IMR-90 (cell line): ENCODE results near the gene CPLX1. TPM values are rescaled to one million over a fixed set of nuclear protein-coding genes. Genes with fewer than 3 reads are reported as not detected.

Experiments
- ATAC-seq: fragments of 200-7000 bp; cut with Tn5 transposase; 2 replicates; pipeline ENCODE4 v1.9.1; 2020; ENCODE audit warnings: low read depth, mild to moderate bottlenecking, moderate library complexity
- BruUV-seq: library from RNA; stranded (reverse); fragments of 400-500 nt; replicated peaks from 2 replicates; lab custom pipeline; 2021; lab: Mats Ljungman, UMichigan
- CTCF ChIA-PET: fragments of 300-600 bp; formaldehyde crosslinking; extraction: SDS; loops from one replicate; lab custom pipeline; 2021; ENCODE audit warnings: antibody characterized with exemption; lab: Yijun Ruan, JAX
- POLR2A ChIA-PET: fragments of 300-600 bp; sonication (Branson Sonifier 250); formaldehyde crosslinking; loops from one replicate; lab custom pipeline; 2022; ENCODE audit warnings: antibody characterized with exemption; ENCODE audit not compliant: unreplicated experiment; lab: Charles Lee
- DNase-seq: peaks from one replicate; pipeline ENCODE4 v3.0.0; 2013
- H2AFZ ChIP-seq: replicated peaks from 2 replicates; pipeline ENCODE3; 2013; ENCODE audit warnings: low read length, mild to moderate bottlenecking; ENCODE audit not compliant: poor library complexity
- H2AK5ac ChIP-seq: 2 replicates; pipeline ENCODE4 v1.6.1; 2013; ENCODE audit warnings: low read depth, low read length, inconsistent platforms
- H2AK9ac ChIP-seq: replicated peaks from 2 replicates; pipeline ENCODE3; 2013; ENCODE audit warnings: mild to moderate bottlenecking, low read depth, low read length, moderate library complexity; ENCODE audit not compliant: poor library complexity
- H2BK120ac ChIP-seq: 2 replicates; pipeline ENCODE4 v1.6.1; 2013; ENCODE audit warnings: low read depth, low read length, inconsistent platforms
- H2BK15ac ChIP-seq: 3 replicates; pipeline ENCODE4 v1.6.1; 2013; ENCODE audit warnings: low read depth, low read length, inconsistent platforms
- H2BK20ac ChIP-seq: 2 replicates; pipeline ENCODE4 v1.6.1; 2013; ENCODE audit warnings: low read depth, mild to moderate bottlenecking, inconsistent platforms, low read length, moderate library complexity
- H2BK5ac ChIP-seq: 2 replicates; pipeline ENCODE4 v1.6.1; 2013; ENCODE audit warnings: mild to moderate bottlenecking, low read depth, low read length, inconsistent platforms; ENCODE audit not compliant: poor library complexity, severe bottlenecking
- H3K14ac ChIP-seq: replicated peaks from 2 replicates; pipeline ENCODE4 v1.6.1; 2013; ENCODE audit warnings: low read depth, low read length, inconsistent platforms
- H3K18ac ChIP-seq: 2 replicates; pipeline ENCODE4 v1.6.1; 2013; ENCODE audit warnings: low read depth, low read length, control low read depth
- H3K23ac ChIP-seq: 2 replicates; pipeline ENCODE4 v1.6.1; 2013; ENCODE audit warnings: low read depth, low read length, inconsistent platforms
- H3K27ac ChIP-seq: 2 replicates; pipeline ENCODE4 v1.5.1; 2013; ENCODE audit warnings: mild to moderate bottlenecking, control low read depth, low read length; ENCODE audit not compliant: insufficient read depth
- H3K27me3 ChIP-seq: 2 replicates; pipeline ENCODE4 v1.6.1; 2013; ENCODE audit warnings: low read length; ENCODE audit not compliant: control insufficient read depth, insufficient read depth
- H3K36me3 ChIP-seq: 2 replicates; pipeline ENCODE4 v1.6.1; 2013; ENCODE audit warnings: low read length, mixed read lengths; ENCODE audit not compliant: control insufficient read depth, insufficient read depth
- H3K4ac ChIP-seq: 2 replicates; pipeline ENCODE4 v1.6.1; 2013; ENCODE audit warnings: low read depth, low read length, inconsistent platforms
- H3K4me1 ChIP-seq: 2 replicates; pipeline ENCODE4 v1.6.1; 2013; ENCODE audit warnings: low read length, mixed read lengths; ENCODE audit not compliant: control insufficient read depth, insufficient read depth
- H3K4me2 ChIP-seq: 2 replicates; pipeline ENCODE4 v1.6.1; 2013; ENCODE audit warnings: low read depth, mild to moderate bottlenecking, control low read depth, low read length, moderate library complexity
- H3K4me3 ChIP-seq: 2 replicates; pipeline ENCODE4 v1.5.1; 2013; ENCODE audit warnings: low read depth, mild to moderate bottlenecking, control low read depth, low read length, moderate library complexity; ENCODE audit not compliant: insufficient read depth
- H3K56ac ChIP-seq: 2 replicates; pipeline ENCODE4 v1.6.1; 2013; ENCODE audit warnings: low read length, inconsistent platforms; ENCODE audit not compliant: insufficient read depth; ENCODE audit errors: extremely low read depth
- H3K79me1 ChIP-seq, 2 experiments: 2 replicates each; pipeline ENCODE4 v1.6.1; 2013; ENCODE audit warnings: low read length in 2 of 2, inconsistent platforms in 1 of 2, low read depth in 1 of 2
- H3K9ac ChIP-seq: 2 replicates; pipeline ENCODE4 v1.6.1; 2013; ENCODE audit warnings: low read depth, low read length, control low read depth
- H3K9me1 ChIP-seq: 2 replicates; pipeline ENCODE4 v1.6.1; 2013; ENCODE audit warnings: low read length, inconsistent platforms; ENCODE audit not compliant: insufficient read depth
- H3K9me3 ChIP-seq: 2 replicates; pipeline ENCODE4 v1.6.1; 2013; ENCODE audit warnings: low read length; ENCODE audit not compliant: control insufficient read depth, insufficient read depth
- H4K20me1 ChIP-seq: 2 replicates; pipeline ENCODE4 v1.6.1; 2013; ENCODE audit warnings: low read length, inconsistent platforms; ENCODE audit not compliant: insufficient read depth
- H4K5ac ChIP-seq: 2 replicates; pipeline ENCODE4 v1.6.1; 2013; ENCODE audit warnings: mild to moderate bottlenecking, low read depth, low read length, control low read depth
- H4K8ac ChIP-seq, 2 experiments: 2 replicates each; pipeline ENCODE4 v1.6.1; 2013; ENCODE audit warnings: low read depth in 2 of 2, low read length in 2 of 2, control low read depth in 1 of 2, inconsistent platforms in 1 of 2
- H4K91ac ChIP-seq: 2 replicates; pipeline ENCODE4 v1.6.1; 2013; ENCODE audit warnings: low read depth, low read length, inconsistent platforms; ENCODE audit not compliant: insufficient read depth
- BHLHE40 ChIP-seq: fragments of 150-350 bp; IDR thresholded peaks from 2 replicates; pipeline ENCODE4 v1.6.1; 2016; ENCODE audit warnings: mild to moderate bottlenecking, low read depth, low read length
- CEBPB ChIP-seq: IDR thresholded peaks from 2 replicates; pipeline ENCODE4 v1.6.1; 2012; ENCODE audit warnings: low read depth, low read length, improper control_type of control experiment
- CHD1 ChIP-seq: IDR thresholded peaks from 2 replicates; pipeline ENCODE4 v1.6.1; 2012; ENCODE audit warnings: low read depth, low read length, improper control_type of control experiment
- CTCF ChIP-seq: conservative IDR thresholded peaks from 2 replicates; pipeline ENCODE4 v1.5.1; 2012; ENCODE audit warnings: mild to moderate bottlenecking, low read depth, low read length, improper control_type of control experiment
- ELK1 ChIP-seq: fragments of 150-350 bp; IDR thresholded peaks from 2 replicates; pipeline ENCODE4 v1.6.1; 2016; ENCODE audit warnings: low read depth, mild to moderate bottlenecking, low read length, moderate library complexity, borderline replicate concordance
- FOS ChIP-seq: fragments of 150-350 bp; IDR thresholded peaks from 2 replicates; pipeline ENCODE4 v1.6.1; 2016; ENCODE audit warnings: low read depth, low read length
- MAFK ChIP-seq: IDR thresholded peaks from 2 replicates; pipeline ENCODE4 v1.6.1; 2012; ENCODE audit warnings: low read depth, low read length, improper control_type of control experiment
- MAZ ChIP-seq: IDR thresholded peaks from 2 replicates; pipeline ENCODE4 v1.6.1; 2012; ENCODE audit warnings: low read depth, mild to moderate bottlenecking, low read length, improper control_type of control experiment, moderate library complexity, borderline replicate concordance
- MXI1 ChIP-seq: IDR thresholded peaks from 2 replicates; pipeline ENCODE4 v1.6.1; 2012; ENCODE audit warnings: low read depth, mild to moderate bottlenecking, low read length, moderate library complexity, borderline replicate concordance
- NFE2L2 ChIP-seq: fragments of 150-350 bp; IDR thresholded peaks from 2 replicates; pipeline ENCODE4 v1.6.1; 2016; ENCODE audit warnings: low read depth, mild to moderate bottlenecking, low read length
- POLR2A ChIP-seq: IDR thresholded peaks from 2 replicates; pipeline ENCODE4 v1.6.1; 2012; ENCODE audit warnings: mild to moderate bottlenecking, low read depth, low read length
- RAD21 ChIP-seq: IDR thresholded peaks from 2 replicates; pipeline ENCODE4 v1.6.1; 2012; ENCODE audit warnings: low read length, improper control_type of control experiment
- RCOR1 ChIP-seq: IDR thresholded peaks from 2 replicates; pipeline ENCODE4 v1.6.1; 2012; ENCODE audit warnings: mild to moderate bottlenecking, low read length, improper control_type of control experiment; ENCODE audit not compliant: insufficient replicate concordance
- RFX5 ChIP-seq: IDR thresholded peaks from 2 replicates; pipeline ENCODE4 v1.8.0; 2012; ENCODE audit warnings: low read depth, mild to moderate bottlenecking, low read length, moderate library complexity
- SMC3 ChIP-seq: fragments of 150-350 bp; IDR thresholded peaks from 2 replicates; pipeline ENCODE4 v1.6.1; 2016; ENCODE audit warnings: low read depth, mild to moderate bottlenecking, antibody characterized with exemption, low read length, moderate library complexity
- USF2 ChIP-seq: fragments of 150-350 bp; IDR thresholded peaks from 2 replicates; pipeline ENCODE4 v1.6.1; 2017; ENCODE audit warnings: mild to moderate bottlenecking, antibody characterized with exemption, low read length, low read depth
- WGBS, 2 experiments: methylation state at CpG; one replicate each; pipeline versions ENCODE4 v1.1.5 to v1.1.7; 2013; ENCODE audit warnings: missing lambda C conversion rate in 2 of 2; ENCODE audit not compliant: insufficient read length in 1 of 2; ENCODE audit errors: extremely low coverage in 2 of 2; 5-methylcytosine and 5-hydroxymethylcytosine counted together
- dilution Hi-C: fragments of 300-500 bp; cut with HindIII; formaldehyde crosslinking; loops from one replicate; pipeline ENCODE4 v1.14.3; 2018; ENCODE audit warnings: low sequenced_read_pairs; ENCODE audit not compliant: unreplicated experiment
- in situ Hi-C: fragments of 300-500 bp; cut with MboI; formaldehyde crosslinking; loops from 3 replicates; pipeline ENCODE4 v1.14.3; 2019; ENCODE audit warnings: low sequenced_read_pairs, inconsistent platforms, mixed read lengths
- intact Hi-C: fragments of 100-400 bp; cut with micrococcal nuclease; formaldehyde crosslinking; loops from 2 replicates; pipeline ENCODE4 v1.10.0; 2022
- polyA plus RNA-seq, 3 experiments: library from polyadenylated mRNA; depleted of rRNA; stranded (reverse); fragments of >200 nt; gene quantifications; 2 replicates each; pipeline ENCODE4 v1.2.3, GENCODE V29; 2012; ENCODE audit warnings: low replicate concordance in 1 of 3
- total RNA-seq: library from RNA; depleted of rRNA; stranded (reverse); fragments of >200 nt; gene quantifications from 2 replicates; pipeline ENCODE4 v1.2.3, GENCODE V29; 2012

Gene CPLX1
- total and polyA plus RNA-seq, 2 of the 4 experiments (the other 2 are of a cell fraction): 0.05 TPM; not detected in 1

GRCh38 chr4:853416-853781, 27.5 kb upstream of the CPLX1 start:
- ATAC-seq: no peak
- H2BK120ac ChIP-seq: no peak overlapping the region
- 99% methylated on average over 21 of the region's 33 CpGs; no CpG with 5 or more reads in 1 of the 2 experiments for WGBS, 2 experiments
- ChIA-PET CTCF (no interaction called here), POLR2A (no interaction called here)
- no peak overlapping the region for H2BK15ac ChIP-seq
- no peak overlapping the region for H3K18ac ChIP-seq
- H2AFZ ChIP-seq: no peak overlapping the region
- peaks cover 0 to 9% of the 10 kb centered on the region in 2 experiments; a peak in 1 of 4 replicates for H3K79me1 ChIP-seq
- no peak overlapping the region for H3K56ac ChIP-seq
- H3K9me3 ChIP-seq: no peaks in the 10 kb centered on the region
- no peaks in the 10 kb centered on the region for H3K4me1 ChIP-seq
- H4K20me1 ChIP-seq: peaks cover 6% of the 10 kb centered on the region
- H3K9me1 ChIP-seq: 0 out of 2 replicates have a peak, but pooled peaks cover 3% of the 10 kb centered on the region
- intact Hi-C loops: no loop called here
- H3K4ac ChIP-seq: no peak overlapping the region
- TF ChIP-seq FOS (no peak), NFE2L2 (no peak), RAD21 (no peak), ELK1 (no peak), MAZ (no peak), CTCF (no peak), MAFK (no peak), POLR2A (no peak), RFX5 (no peak), RCOR1 (no peak), USF2 (no peak), SMC3 (no peak), MXI1 (no peak), BHLHE40 (no peak), CEBPB (no peak), CHD1 (no peak)
- H2BK20ac ChIP-seq: no peak overlapping the region
- H4K91ac ChIP-seq: no peak overlapping the region
- H3K4me2 ChIP-seq: no peak overlapping the region
- no peak overlapping the region for H2AK9ac ChIP-seq
- H3K9ac ChIP-seq: no peak overlapping the region
- H3K23ac ChIP-seq: no peak overlapping the region
- no peak overlapping the region for H3K27ac ChIP-seq
- H4K5ac ChIP-seq: no peak overlapping the region
- H2AK5ac ChIP-seq: no peak overlapping the region
- dilution Hi-C loops: no loop called here
- BruUV-seq: no TSS peak
- in situ Hi-C loops: no loop called here
- H3K27me3 ChIP-seq: no peaks in the 10 kb centered on the region
- no peak overlapping the region for H3K4me3 ChIP-seq
- H3K36me3 ChIP-seq: peaks cover 51% of the 10 kb centered on the region
- H4K8ac ChIP-seq: no peak overlapping the region
- no peak for DNase-seq
- H3K14ac ChIP-seq: no peak overlapping the region
- H2BK5ac ChIP-seq: no peak overlapping the region
